Nephron progenitor cell (in vitro differentiated cells): Measurements from ENCODE around the gene ST6GALNAC1.

Source experiments
- DNase-seq: peaks from one replicate; pipeline ENCODE4 v3.0.0; 2021
- H3K27ac Mint-ChIP-seq: 2 replicates; pipeline ENCODE4 v1.8.0; 2021; ENCODE audit warnings: mild to moderate bottlenecking, moderate library complexity, mixed read lengths
- H3K27me3 Mint-ChIP-seq: 2 replicates; pipeline ENCODE4 v1.8.0; 2021; ENCODE audit warnings: mild to moderate bottlenecking, low read depth, mixed read lengths; ENCODE audit not compliant: poor library complexity
- H3K36me3 Mint-ChIP-seq: 2 replicates; pipeline ENCODE4 v1.8.0; 2021; ENCODE audit warnings: low read depth, mixed read lengths
- H3K4me1 Mint-ChIP-seq: 2 replicates; pipeline ENCODE4 v1.8.0; 2021; ENCODE audit warnings: mixed read lengths
- H3K4me3 Mint-ChIP-seq: 2 replicates; pipeline ENCODE4 v1.8.0; 2021; ENCODE audit warnings: mild to moderate bottlenecking, moderate library complexity, mixed read lengths
- H3K9me3 Mint-ChIP-seq: 2 replicates; pipeline ENCODE4 v1.8.0; 2021; ENCODE audit warnings: mild to moderate bottlenecking, moderate library complexity, mixed read lengths
- TF ChIP-seq, protein P1 (sequence below): fragments of 200-600 bp; sonication (generic); IDR thresholded peaks from 2 replicates; pipeline ENCODE4 v1.5.0; 2021; ENCODE audit warnings: antibody characterized with exemption

The ST6GALNAC1 gene

DNA sequence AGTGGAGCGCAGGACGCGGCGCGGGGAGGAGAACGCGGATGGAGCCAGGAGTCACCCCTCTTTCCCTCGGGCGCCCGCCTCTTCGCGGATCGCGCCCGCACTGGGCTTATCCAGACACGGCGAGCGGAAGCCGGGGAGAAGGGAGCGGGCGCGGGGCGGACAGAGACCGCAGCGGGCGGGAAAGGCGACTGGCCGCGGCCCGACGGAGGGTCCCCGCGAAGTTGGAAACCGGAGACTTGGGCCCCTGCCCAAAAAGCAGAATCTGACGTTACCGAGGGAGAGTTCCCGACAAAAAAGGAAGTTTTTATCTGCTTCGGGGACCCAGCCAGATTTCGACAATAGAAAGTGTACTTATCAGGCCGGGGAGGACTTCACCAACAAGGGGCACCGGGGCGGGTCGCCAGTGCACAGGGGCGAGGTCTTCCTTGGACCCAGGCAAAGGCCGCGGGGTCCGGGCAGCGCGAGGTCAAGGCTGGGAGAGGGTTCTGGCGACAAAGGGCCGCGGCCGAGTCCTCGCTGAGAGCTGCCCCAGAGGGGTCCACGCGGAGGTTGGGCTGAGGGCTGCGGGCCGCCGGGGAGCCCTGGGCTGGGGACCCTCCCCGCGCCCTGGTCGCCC is 58.4 kb downstream of the ST6GALNAC1 start:
- DNase-seq, result peak; percentile 56
- TF ChIP-seq, protein P1, sequence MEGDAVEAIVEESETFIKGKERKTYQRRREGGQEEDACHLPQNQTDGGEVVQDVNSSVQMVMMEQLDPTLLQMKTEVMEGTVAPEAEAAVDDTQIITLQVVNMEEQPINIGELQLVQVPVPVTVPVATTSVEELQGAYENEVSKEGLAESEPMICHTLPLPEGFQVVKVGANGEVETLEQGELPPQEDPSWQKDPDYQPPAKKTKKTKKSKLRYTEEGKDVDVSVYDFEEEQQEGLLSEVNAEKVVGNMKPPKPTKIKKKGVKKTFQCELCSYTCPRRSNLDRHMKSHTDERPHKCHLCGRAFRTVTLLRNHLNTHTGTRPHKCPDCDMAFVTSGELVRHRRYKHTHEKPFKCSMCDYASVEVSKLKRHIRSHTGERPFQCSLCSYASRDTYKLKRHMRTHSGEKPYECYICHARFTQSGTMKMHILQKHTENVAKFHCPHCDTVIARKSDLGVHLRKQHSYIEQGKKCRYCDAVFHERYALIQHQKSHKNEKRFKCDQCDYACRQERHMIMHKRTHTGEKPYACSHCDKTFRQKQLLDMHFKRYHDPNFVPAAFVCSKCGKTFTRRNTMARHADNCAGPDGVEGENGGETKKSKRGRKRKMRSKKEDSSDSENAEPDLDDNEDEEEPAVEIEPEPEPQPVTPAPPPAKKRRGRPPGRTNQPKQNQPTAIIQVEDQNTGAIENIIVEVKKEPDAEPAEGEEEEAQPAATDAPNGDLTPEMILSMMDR, result no peak
- no peak overlapping the region for H3K27ac Mint-ChIP-seq
- peak overlapping the region; percentile 72 for H3K4me3 Mint-ChIP-seq
- peaks cover 5% of the 10 kb centered on the region for H3K36me3 Mint-ChIP-seq
- H3K27me3 Mint-ChIP-seq, result peaks cover 91% of the 10 kb centered on the region
- H3K4me1 Mint-ChIP-seq, result peaks cover 44% of the 10 kb centered on the region
- H3K9me3 Mint-ChIP-seq, result peaks cover 15% of the 10 kb centered on the region

DNA sequence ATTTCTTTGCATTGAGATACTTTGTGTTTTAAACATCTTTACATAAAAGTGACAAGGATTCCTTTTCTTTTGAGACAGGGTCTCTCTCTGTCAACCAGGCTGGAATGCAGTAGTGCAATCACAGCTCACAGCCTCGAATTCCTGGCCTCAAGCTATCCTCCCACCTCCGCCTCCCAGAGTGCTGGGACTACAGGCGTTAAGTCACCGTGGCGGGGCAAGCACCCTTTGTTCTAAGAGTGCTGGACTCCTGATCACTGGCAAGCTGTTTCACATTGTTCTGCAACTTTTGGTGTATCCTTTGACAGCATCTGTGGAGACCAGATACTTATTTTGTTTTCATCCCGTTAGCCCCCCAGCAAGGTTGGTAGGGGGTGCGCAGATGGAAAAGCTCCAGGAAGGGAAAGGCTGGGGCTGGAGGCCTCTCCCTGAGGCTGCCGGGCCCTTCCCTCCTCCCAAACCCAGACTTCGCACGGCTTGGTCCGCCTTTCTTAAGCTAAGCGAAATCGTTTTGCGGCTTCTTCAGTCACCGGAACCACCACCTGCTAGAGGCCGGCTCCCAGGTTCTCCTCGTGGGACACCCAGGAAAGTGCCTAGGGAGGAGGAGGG is 59.0 kb downstream of the ST6GALNAC1 start:
- DNase-seq, result peak; percentile 25
- Mint-ChIP-seq H3K4me1 (peaks cover 40% of the 10 kb centered on the region), H3K4me3 (peak overlapping the region; percentile 72), H3K27me3 (peaks cover 85% of the 10 kb centered on the region), H3K36me3 (peaks cover 5% of the 10 kb centered on the region), H3K9me3 (peaks cover 12% of the 10 kb centered on the region), H3K27ac (no peak overlapping the region)
- TF ChIP-seq, protein P1, result no peak

DNA sequence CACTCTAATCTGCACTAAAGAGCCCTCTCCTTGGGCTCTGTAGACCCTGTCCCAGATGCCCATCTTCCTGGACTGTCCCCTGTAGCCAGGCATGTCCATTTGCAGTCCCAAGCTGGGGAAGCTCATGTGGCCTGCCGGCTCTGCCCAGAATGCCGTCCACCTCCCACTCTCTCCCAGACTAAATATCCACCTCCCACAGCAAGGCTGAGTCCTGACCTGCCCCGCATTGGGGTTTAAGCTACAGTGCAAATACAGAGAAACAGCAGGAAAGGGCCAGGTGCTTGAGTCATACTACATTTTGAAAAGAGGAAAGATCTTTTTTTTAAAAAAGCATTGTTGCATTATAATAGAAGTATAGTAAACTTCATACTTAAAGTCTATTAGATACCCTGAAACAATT is 60.9 kb downstream of the ST6GALNAC1 start:
- peaks cover 24% of the 10 kb centered on the region for H3K4me1 Mint-ChIP-seq
- H3K27ac Mint-ChIP-seq, result no peak overlapping the region
- H3K9me3 Mint-ChIP-seq, result peaks cover 4% of the 10 kb centered on the region
- peaks cover 68% of the 10 kb centered on the region for H3K27me3 Mint-ChIP-seq
- no peak for DNase-seq
- TF ChIP-seq, protein P1, result no peak
- no peaks in the 10 kb centered on the region for H3K36me3 Mint-ChIP-seq
- H3K4me3 Mint-ChIP-seq, result no peak overlapping the region

DNA sequence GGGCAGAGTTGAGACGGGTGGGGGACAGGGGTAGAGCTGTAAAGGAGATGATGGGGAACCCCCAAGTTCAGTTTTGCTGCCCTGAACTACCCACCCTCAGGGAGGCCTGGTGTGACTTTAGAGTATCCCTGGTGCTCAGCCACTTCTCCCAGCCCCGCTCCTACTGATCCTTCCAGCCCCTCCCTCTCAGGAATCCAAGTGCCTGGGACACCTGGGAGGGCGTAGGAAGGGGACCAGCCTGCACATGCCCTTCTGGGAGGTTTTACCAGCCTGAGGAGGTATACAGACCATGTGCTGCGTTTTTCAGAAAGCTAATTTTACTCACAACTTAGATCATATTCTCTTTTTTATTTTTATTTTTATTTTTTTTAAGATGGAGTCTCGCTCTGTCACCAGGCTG is 62.0 kb downstream of the ST6GALNAC1 start:
- no peak overlapping the region for H3K27ac Mint-ChIP-seq
- peaks cover 4% of the 10 kb centered on the region for H3K9me3 Mint-ChIP-seq
- TF ChIP-seq, protein P1, result no peak
- no peaks in the 10 kb centered on the region for H3K36me3 Mint-ChIP-seq
- peaks cover 57% of the 10 kb centered on the region for H3K27me3 Mint-ChIP-seq
- DNase-seq, result no peak
- H3K4me3 Mint-ChIP-seq, result no peak overlapping the region
- H3K4me1 Mint-ChIP-seq, result peaks cover 13% of the 10 kb centered on the region

DNA sequence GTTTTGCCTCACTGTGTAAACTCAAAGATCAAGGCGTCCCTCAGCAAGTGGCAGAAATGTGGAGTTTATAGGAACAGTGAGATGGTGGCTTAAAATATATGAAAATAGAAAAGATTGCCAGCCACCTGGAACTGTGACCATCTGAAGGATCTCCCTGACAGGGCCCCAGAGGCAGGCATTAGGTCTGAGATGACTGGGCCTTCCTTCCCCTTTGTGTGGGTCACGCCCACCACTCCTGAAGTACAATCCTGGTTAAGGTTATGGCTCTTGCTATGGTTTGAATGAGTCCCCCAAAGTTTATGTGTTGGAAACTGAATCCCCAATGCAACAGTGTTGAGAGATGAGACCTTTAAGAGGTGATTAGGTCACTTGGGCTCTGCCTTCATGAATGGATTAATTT is 64.3 kb downstream of the ST6GALNAC1 start:
- no peak overlapping the region for H3K4me3 Mint-ChIP-seq
- peaks cover 19% of the 10 kb centered on the region for H3K4me1 Mint-ChIP-seq
- H3K27me3 Mint-ChIP-seq, result peaks cover 36% of the 10 kb centered on the region
- H3K9me3 Mint-ChIP-seq, result peaks cover 3% of the 10 kb centered on the region
- TF ChIP-seq, protein P1, result no peak
- DNase-seq, result no peak
- no peaks in the 10 kb centered on the region for H3K36me3 Mint-ChIP-seq
- no peak overlapping the region for H3K27ac Mint-ChIP-seq

DNA sequence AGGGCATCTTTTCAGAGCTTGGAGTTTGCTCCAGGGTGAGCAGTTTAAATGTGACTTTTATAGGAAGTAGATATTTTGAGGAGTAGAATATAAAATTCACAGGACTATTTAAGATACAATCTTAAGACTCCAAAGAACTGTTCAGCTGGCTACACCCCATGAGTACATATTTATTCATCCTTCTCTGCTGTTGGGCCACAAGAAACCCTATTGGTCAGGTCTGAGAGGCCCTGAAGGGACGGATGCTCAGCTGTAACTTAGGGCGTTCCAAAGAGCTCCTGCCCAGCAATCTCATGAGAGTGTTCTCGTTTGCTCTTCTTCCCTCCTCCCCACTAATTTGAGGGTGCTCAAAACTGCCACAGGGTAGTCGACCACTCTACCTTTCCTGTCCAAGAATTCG is 65.2 kb downstream of the ST6GALNAC1 start:
- Mint-ChIP-seq H3K36me3 (no peaks in the 10 kb centered on the region), H3K9me3 (no peaks in the 10 kb centered on the region), H3K4me1 (peaks cover 27% of the 10 kb centered on the region), H3K27me3 (peaks cover 27% of the 10 kb centered on the region), H3K27ac (no peak overlapping the region), H3K4me3 (no peak overlapping the region)
- TF ChIP-seq, protein P1, result no peak
- no peak for DNase-seq
